HFFc6 (cell line): ENCODE measurements around the gene RPA3. TPM values are rescaled to one million over a fixed set of nuclear protein-coding genes. Genes with fewer than 3 reads are reported as not detected.

Experiments used
- DNase-seq: peaks from one replicate; pipeline ENCODE4 v3.0.0-alpha.2; 2018
- H3K27ac Mint-ChIP-seq: 2 replicates; pipeline ENCODE4 v1.8.0; 2020; ENCODE audit warnings: mild to moderate bottlenecking, mixed read lengths
- H3K27me3 Mint-ChIP-seq: 2 replicates; pipeline ENCODE4 v1.8.0; 2021; ENCODE audit warnings: mild to moderate bottlenecking, moderate library complexity, mixed read lengths; ENCODE audit not compliant: insufficient read depth
- H3K36me3 Mint-ChIP-seq: 2 replicates; pipeline ENCODE4 v1.8.0; 2021; ENCODE audit warnings: low read depth, mixed read lengths
- H3K4me1 Mint-ChIP-seq: 2 replicates; pipeline ENCODE4 v1.8.0; 2020; ENCODE audit warnings: low read depth, mixed read lengths
- H3K4me3 Mint-ChIP-seq: 2 replicates; pipeline ENCODE4 v1.8.0; 2020; ENCODE audit warnings: mild to moderate bottlenecking, moderate library complexity, mixed read lengths
- H3K9me3 Mint-ChIP-seq: 2 replicates; pipeline ENCODE4 v1.8.0; 2020; ENCODE audit warnings: mild to moderate bottlenecking, mixed read lengths
- CTCF ChIP-seq: fragments of 200-600 bp; sonication (generic); IDR thresholded peaks from 2 replicates; pipeline ENCODE4 v1.5.0; 2021; ENCODE audit warnings: antibody characterized with exemption, mild to moderate bottlenecking
- total RNA-seq, 6 experiments: library from RNA; stranded (reverse); fragmentation: NEBNext Ultra II Directional; extraction: Animal tissue kit (Norgen Biotek cat#: 25700); gene quantifications; 2 replicates in 1 of 6; 3 replicates in 5 of 6; pipeline ENCODE4 v1.2.3, GENCODE V29; 2021

RPA3 gene
- total RNA-seq, 6 experiments from 2014 or later = 36.7 to 58.0 (median 51.1) TPM

DNA sequence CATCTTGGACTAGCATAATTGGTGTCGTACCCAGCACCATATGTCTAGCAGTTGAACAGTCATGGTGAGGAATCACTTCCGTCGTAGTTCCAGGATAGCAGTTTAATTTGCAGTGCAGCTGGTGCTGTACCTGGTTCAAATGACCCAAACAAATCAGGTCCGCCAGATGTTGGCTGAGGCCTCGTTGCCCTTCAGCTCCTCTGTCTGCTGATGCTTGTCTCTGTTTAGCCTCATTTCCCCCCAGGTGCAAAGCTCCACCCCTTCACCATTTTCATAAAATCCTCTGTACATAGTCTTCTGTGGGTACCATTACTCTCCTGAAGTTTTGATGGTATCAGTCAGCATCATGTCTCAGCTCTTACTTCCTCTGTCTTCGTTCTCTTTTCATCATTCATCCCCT is 42.7 kb downstream of the RPA3 start:
- Mint-ChIP-seq H3K4me3 (no peak overlapping the region), H3K9me3 (no peaks in the 10 kb centered on the region), H3K27ac (no peak overlapping the region), H3K36me3 (peaks cover 9% of the 10 kb centered on the region; the same call in 1 of the 2 replicates), H3K4me1 (no peaks in the 10 kb centered on the region), H3K27me3 (no peaks in the 10 kb centered on the region)
- no peak for TF ChIP-seq CTCF
- no peak for DNase-seq

GRCh38 chr7:7673240-7673550 is 45.2 kb downstream of the RPA3 start:
- TF ChIP-seq CTCF = no peak
- no peaks in the 10 kb centered on the region for H3K4me1 Mint-ChIP-seq
- H3K27me3 Mint-ChIP-seq = no peaks in the 10 kb centered on the region
- H3K27ac Mint-ChIP-seq = no peak overlapping the region
- H3K4me3 Mint-ChIP-seq = no peak overlapping the region
- no peaks in the 10 kb centered on the region for H3K9me3 Mint-ChIP-seq
- no peak for DNase-seq
- peaks cover 9% of the 10 kb centered on the region; the same call in 1 of the 2 replicates for H3K36me3 Mint-ChIP-seq

DNA sequence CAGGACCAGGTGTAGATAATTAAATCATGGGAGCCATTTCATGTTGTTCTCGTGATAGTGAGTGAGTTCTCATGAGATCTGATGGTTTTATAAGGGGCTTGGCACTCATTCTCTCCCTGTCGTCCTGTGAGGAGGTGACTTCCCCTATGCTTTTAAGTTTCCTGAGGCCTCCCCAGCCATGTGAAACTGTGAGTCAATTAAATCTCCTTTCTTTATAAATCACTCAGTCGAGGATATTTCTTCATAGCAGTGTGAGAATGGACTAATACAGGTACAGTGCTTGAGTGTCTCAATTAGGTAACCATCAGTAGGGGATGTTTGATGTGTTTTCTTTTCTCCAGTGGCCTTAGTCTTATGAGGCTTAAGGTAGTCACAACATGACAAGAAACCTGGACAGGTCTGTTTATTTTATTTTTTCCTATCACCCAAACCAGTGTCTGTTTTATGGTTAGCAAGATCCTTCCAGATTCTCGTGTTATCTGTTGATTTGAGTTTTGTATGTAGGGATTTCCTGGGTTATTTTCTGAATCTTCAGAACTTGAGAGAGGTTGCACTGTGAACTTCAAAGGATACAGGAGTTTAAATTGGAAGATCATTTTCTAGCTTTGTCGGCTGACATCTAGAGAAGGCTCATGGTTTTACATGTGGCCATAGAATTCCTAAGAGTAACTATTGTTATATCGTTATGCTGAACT is 45.7 kb downstream of the RPA3 start:
- no peak for TF ChIP-seq CTCF
- no peak overlapping the region for H3K4me3 Mint-ChIP-seq
- H3K27ac Mint-ChIP-seq = no peak overlapping the region
- no peaks in the 10 kb centered on the region for H3K9me3 Mint-ChIP-seq
- H3K36me3 Mint-ChIP-seq = peaks cover 5% of the 10 kb centered on the region; the same call in 1 of the 2 replicates
- H3K4me1 Mint-ChIP-seq = no peaks in the 10 kb centered on the region
- H3K27me3 Mint-ChIP-seq = no peaks in the 10 kb centered on the region
- no peak for DNase-seq

- Mint-ChIP-seq H3K4me3 (no peak overlapping the region), H3K27me3 (no peaks in the 10 kb centered on the region), H3K9me3 (no peaks in the 10 kb centered on the region), H3K4me1 (no peaks in the 10 kb centered on the region), H3K27ac (no peak overlapping the region), H3K36me3 (no peaks in the 10 kb centered on the region)
- DNase-seq = no peak
- no peak for TF ChIP-seq CTCF
These were observed 47.0 kb downstream of the RPA3 start for GRCh38 chr7:7671361-7671760.

DNA sequence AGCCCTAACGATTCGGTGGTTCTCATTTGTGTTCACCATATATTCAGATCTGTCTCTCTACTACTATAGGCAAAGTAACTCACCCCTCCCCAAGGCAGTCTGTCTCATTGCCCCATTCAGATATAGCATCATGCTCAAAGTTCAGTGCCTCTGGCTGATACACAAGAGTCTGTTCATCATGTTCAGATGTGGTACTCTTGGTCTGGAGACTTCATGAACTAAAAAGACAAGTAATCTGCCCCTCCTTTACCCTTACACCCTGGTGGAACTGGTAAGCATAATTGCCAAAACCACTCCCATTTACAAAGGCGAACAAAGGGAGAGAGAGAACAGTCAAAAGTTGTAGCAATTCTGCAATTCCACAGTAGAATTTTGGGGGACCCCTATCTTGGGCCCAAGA is 47.9 kb downstream of the RPA3 start:
- no peaks in the 10 kb centered on the region for H3K9me3 Mint-ChIP-seq
- no peak overlapping the region for H3K27ac Mint-ChIP-seq
- no peaks in the 10 kb centered on the region for H3K36me3 Mint-ChIP-seq
- TF ChIP-seq CTCF = no peak
- H3K27me3 Mint-ChIP-seq = no peaks in the 10 kb centered on the region
- H3K4me3 Mint-ChIP-seq = no peak overlapping the region
- no peaks in the 10 kb centered on the region for H3K4me1 Mint-ChIP-seq
- no peak for DNase-seq

DNA sequence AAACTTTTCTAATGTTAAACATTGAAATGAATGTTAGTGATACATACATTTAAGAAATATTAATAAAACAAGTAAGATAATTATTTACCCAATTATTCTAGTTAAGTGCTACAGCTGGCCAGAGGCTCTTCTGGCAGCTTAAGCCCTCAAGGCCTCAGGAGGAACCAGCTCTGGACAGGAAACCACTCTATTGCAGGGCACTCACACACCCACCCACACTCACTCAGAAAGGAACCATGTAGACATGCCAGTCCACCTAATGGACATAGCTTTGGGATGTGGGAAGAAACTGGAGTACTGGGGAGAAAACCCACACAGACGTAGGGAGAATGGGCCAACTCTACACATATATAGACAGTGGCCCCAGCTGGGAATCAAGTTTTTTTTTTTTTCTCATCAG is 49.7 kb downstream of the RPA3 start:
- TF ChIP-seq CTCF = no peak
- Mint-ChIP-seq H3K27me3 (no peaks in the 10 kb centered on the region), H3K36me3 (no peaks in the 10 kb centered on the region), H3K4me3 (no peak overlapping the region), H3K4me1 (no peaks in the 10 kb centered on the region), H3K9me3 (no peaks in the 10 kb centered on the region), H3K27ac (no peak overlapping the region)
- no peak for DNase-seq
